Measurements from ENCODE around the gene RBBP9. TPM values are rescaled to one million over a fixed set of nuclear protein-coding genes. Genes with fewer than 3 reads are reported as not detected.

RBBP9 gene
- 15.9 and 17.3 TPM in 2 replicates for total RNA-seq

DNA sequence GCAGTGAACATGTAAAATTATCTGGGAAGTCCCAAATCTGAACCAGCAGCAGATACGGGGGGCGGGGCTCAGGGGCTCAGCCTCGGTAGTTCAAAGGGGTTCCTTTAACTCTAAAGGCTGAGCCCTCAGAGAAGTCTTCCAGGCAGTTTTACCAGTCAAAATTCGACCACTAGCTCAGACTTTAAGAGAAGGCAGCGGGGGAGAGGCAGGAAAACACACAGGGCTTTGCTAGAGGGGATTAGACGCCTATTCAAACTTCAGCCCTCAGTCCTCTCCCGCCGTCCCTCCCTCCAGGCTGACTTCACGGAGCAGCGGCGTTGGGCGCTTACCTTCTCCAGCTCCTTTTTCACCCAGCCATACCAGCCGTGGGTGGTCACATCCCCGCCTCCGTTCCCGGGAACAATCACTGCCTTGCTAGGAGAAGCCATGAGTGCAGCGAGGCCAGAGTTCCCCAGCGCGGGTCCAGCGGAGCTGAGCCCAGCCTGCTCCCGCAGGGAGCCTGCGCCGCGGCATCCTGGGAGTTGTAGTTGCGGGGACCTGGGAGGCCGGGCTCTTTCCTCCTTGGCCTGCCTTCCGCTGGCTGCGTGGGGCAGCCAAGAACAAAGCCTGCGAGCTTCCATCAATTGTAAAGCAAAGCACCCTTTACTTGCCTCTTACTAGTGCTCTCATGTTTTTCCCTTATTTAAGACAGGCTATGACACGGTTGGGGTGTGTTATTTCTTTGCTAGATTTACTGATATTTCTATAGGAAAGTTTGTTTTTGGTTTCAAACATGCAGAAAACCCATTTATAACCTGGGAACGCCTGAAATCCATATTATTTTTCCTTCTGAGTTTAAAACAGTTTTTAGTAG, at the start of gene RBBP9:
RBBP9 (minus strand) TSS at position 486 of the 853 bp plus-strand sequence; CDS start at position 428, 58 bp downstream.

DNA sequence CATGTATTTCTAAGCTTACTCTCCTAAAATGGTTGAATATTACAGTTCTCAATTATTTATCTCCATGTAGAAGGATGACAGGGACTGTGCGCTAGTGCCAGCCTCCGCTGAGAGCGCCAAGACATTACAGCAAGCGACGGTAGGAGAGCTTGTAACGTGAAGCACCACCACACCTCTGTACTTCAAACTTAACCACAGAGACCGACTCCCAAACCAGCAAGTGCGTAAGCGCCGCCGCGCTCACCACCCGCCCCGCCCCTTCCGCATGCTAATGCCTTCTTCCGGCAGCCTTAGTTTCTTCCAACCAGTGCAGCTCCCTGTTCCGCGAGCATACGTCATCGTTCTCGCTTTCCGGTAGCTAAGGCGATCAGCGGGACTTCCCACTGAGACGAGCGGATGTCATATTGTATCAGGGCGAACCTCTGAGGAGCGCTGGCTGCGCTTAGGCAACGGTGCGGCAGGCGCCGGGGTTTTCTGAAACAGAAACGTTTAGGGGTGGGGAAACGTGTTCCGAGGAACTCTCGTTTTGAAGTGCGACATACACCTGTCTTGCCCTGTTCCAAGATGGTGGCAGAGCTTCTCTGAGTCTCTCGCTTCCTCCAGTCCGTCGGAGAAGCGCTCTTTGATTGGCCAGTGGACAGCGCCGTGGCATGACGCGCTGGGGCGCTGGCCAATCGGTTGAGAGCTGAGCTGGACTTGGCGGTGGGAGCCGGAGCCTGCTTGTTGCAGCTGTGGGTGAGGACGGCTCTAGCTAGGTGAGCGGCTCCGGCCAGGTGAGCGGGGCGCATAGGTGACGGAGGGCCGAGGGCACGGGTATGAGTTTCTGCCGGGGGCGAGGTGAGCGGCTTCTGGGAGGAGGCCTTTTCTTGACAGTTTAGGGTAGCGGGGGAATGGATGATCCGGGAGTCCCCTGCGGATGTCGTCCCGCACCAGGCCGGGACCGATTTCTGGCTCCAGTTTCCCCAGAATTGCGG, 10.5 kb upstream of the RBBP9 start, which contains the start of gene SEC23B:
SEC23B (plus strand) TSS at position 723 of the 974 bp plus-strand sequence. CDS start 2,896 bp downstream, outside the sequence.

DNA sequence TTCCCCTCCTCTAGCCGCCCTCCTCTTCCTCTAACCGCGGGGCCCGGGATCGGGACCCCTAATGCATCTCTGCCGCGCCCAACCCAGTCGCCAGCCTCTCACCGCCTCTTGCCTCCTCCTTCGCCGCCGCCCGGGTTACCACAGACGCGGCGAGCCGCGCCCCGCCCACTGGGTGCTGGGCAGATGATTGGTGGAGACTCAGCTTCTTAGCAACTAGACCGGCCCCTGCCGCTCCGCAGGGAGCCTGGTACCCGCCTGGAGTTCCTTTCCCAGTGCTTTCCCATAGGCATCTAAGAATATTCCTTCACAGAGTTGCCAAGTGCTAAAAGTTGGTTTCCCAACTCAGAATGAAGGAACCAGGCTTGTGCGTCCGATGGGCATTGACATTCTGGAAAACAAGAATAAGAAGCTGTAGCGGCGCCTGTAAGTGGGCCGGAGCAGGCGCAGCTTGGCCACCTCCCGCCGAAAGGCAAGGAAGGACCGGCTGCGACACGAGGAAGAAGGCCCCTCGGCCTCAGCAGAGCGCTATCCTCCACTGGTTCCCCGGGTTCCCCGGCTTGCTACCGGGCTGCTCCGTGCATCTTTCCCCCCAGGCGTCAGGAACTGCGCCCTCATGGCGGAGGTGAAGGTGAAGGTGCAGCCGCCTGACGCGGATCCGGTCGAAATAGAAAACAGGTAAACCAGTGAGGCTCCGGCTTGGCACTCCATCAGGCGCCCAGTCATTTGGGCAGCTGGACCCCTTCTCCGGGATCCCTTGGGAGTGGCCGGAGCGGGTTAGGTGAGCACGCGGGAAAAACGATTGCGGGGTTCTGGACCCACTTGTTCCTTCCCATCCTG, 29.9 kb downstream of the RBBP9 start, which contains the start of the genes DZANK1 and POLR3F:
DZANK1 (minus strand) TSS at position 137 of the 837 bp plus-strand sequence. CDS start 1,672 bp downstream, outside the sequence.
POLR3F (plus strand) TSS at position 497 of the 837 bp plus-strand sequence; CDS start at position 614, 117 bp downstream.

Other genes with a start within 250 kb of the RBBP9 start
- 26.0 and 30.4 TPM in 2 replicates for gene ZNF133, start 208.7 kb downstream of the RBBP9 start, total RNA-seq
- gene DZANK1, start 30.2 kb downstream of the RBBP9 start, total RNA-seq = 0.83 and 1.3 TPM in 2 replicates
- 11.5 and 18.0 TPM in 2 replicates for gene POLR3F, start 29.8 kb downstream of the RBBP9 start, total RNA-seq
- 35.2 and 41.4 TPM in 2 replicates for gene SEC23B, start 10.7 kb upstream of the RBBP9 start, total RNA-seq
- gene SMIM26, start 70.2 kb upstream of the RBBP9 start, total RNA-seq = 52.9 and 93.4 TPM in 2 replicates
- 53.9 and 130 TPM in 2 replicates for gene DTD1, start 90.8 kb upstream of the RBBP9 start, total RNA-seq